ENCODE results near the gene TRA2A.

GRCh38 chr7:23520582-23520981 is 11.2 kb downstream of the TRA2A start:
- TF ChIP-seq CTCF (conservative IDR thresholded peaks at IDR 0.05) = no peak; the same call in 1 of the 2 replicates
- TF ChIP-seq ZFX (IDR thresholded peaks at IDR 0.05) = no peak

All from C4-2B (cell line).